HepG2 (cell line): Measurements from ENCODE around the gene ETFDH. TPM values are rescaled to one million over a fixed set of nuclear protein-coding genes. Genes with fewer than 3 reads are reported as not detected.
"Not testable (repeated sequence)": the region's sequence is repeated elsewhere in the genome, so short reads cannot be mapped to it uniquely, and the experiment has no call there.

Experiments
- ATAC-seq: fragments of 200-7000 bp; cut with Tn5 transposase; 3 replicates; pipeline ENCODE4 v1.9.1; 2020; ENCODE audit warnings: mild to moderate bottlenecking, moderate library complexity
- BruUV-seq: library from RNA; stranded (reverse); fragments of 400-500 nt; replicated peaks from 2 replicates; lab custom pipeline; 2021; lab: Mats Ljungman, UMichigan
- CTCF ChIA-PET: fragments of 300-600 bp; formaldehyde crosslinking; extraction: SDS; loops from one replicate; lab custom pipeline; 2021; ENCODE audit warnings: low total read pairs, inconsistent platforms, low intra/inter-chr PET ratio; lab: Yijun Ruan, JAX
- POLR2A ChIA-PET: fragments of 350-600 bp; sonication (Branson Sonifier 250); formaldehyde crosslinking; loops from one replicate; lab custom pipeline; 2020; ENCODE audit warnings: antibody characterized with exemption, inconsistent platforms; lab: Yijun Ruan, JAX
- DNase-seq: peaks from one replicate; pipeline ENCODE4 v3.0.0-alpha.2; 2015; ENCODE audit warnings: low spot score
- FAIRE-seq: peaks from 3 replicates; lab custom pipeline; 2011; peaks lifted over from hg19 to GRCh38; lab: Jason Lieb, UNC
- H2AFZ ChIP-seq: one replicate; pipeline ENCODE4 v1.6.1; 2011; ENCODE audit warnings: low read length, inconsistent platforms
- H3K27ac ChIP-seq: fragments of 300-600 bp; 3 replicates; pipeline ENCODE4 v1.8.0; 2011; ENCODE audit warnings: mixed run types, mild to moderate bottlenecking, mixed read lengths, low read length, inconsistent platforms; ENCODE audit not compliant: insufficient read depth; ENCODE audit errors: extremely low read length
- H3K27me3 ChIP-seq, 2 experiments: fragments of 200-600 bp in 1 of 2; 2 replicates in 1 of 2; 3 replicates in 1 of 2; pipeline versions ENCODE4 v1.6.0 to v1.8.0; 2011; ENCODE audit warnings: low read length in 2 of 2, mild to moderate bottlenecking in 2 of 2, moderate library complexity in 2 of 2, inconsistent platforms in 1 of 2; ENCODE audit not compliant: insufficient read depth in 2 of 2, control insufficient read depth in 1 of 2
- H3K36me3 ChIP-seq, 2 experiments: fragments of 200-600 bp in 1 of 2; replicated peaks in 1 of 2; 2 replicates in 1 of 2; 3 replicates in 1 of 2; pipeline versions ENCODE4 v1.5.1 to v1.8.0; 2011; ENCODE audit warnings: low read length in 2 of 2, inconsistent platforms in 1 of 2; ENCODE audit not compliant: insufficient read depth in 2 of 2, control insufficient read depth in 1 of 2
- H3K4me1 ChIP-seq: 2 replicates; pipeline ENCODE4 v1.5.1; 2012; ENCODE audit warnings: low read length, inconsistent platforms; ENCODE audit not compliant: insufficient read depth
- H3K4me2 ChIP-seq: 2 replicates; pipeline ENCODE4 v1.6.0; 2011; ENCODE audit warnings: low read depth, low read length, inconsistent platforms
- H3K4me3 ChIP-seq, 3 experiments: fragments of 200-600 bp in 1 of 3; sonication (generic), shearing (Covaris generic) in 1 of 3; replicated peaks in 1 of 3; 2 replicates each; pipeline ENCODE4 v1.5.1; 2011 to 2016; ENCODE audit warnings: low read length in 3 of 3, inconsistent platforms in 2 of 3, low read depth in 2 of 3, mild to moderate bottlenecking in 2 of 3, control low read depth in 1 of 3, mixed read lengths in 1 of 3; ENCODE audit not compliant: insufficient read depth in 1 of 3
- H3K79me2 ChIP-seq: one replicate; pipeline ENCODE4 v1.6.1; 2011; ENCODE audit warnings: low read length, inconsistent platforms; ENCODE audit not compliant: insufficient read depth
- H3K9ac ChIP-seq: 2 replicates; pipeline ENCODE4 v1.6.0; 2011; ENCODE audit warnings: mild to moderate bottlenecking, low read depth, low read length, inconsistent platforms; ENCODE audit not compliant: insufficient read depth
- H3K9me3 ChIP-seq: 2 replicates; pipeline ENCODE4 v1.5.1; 2012; ENCODE audit warnings: mild to moderate bottlenecking, low read length
- H4K20me1 ChIP-seq: 2 replicates; pipeline ENCODE4 v1.6.0; 2011; ENCODE audit warnings: inconsistent platforms, mild to moderate bottlenecking, low read length, moderate library complexity; ENCODE audit not compliant: insufficient read depth
- ISL2 ChIP-seq: sonication (generic); formaldehyde crosslinking; IDR thresholded peaks from 2 replicates; pipeline ENCODE4 v1.5.0; 2020; ENCODE audit warnings: missing genetic modification reagents
- KDM6A ChIP-seq: IDR thresholded peaks from 2 replicates; pipeline ENCODE4 v1.6.1; 2016; ENCODE audit warnings: low read depth
- RXRA ChIP-seq: sonication (generic); formaldehyde crosslinking; IDR thresholded peaks from 2 replicates; pipeline ENCODE4 v1.5.1; 2020; ENCODE audit warnings: missing genetic modification reagents
- SP2 ChIP-seq: sonication (generic); formaldehyde crosslinking; IDR thresholded peaks from 2 replicates; pipeline ENCODE4 v1.5.1; 2020; ENCODE audit warnings: mild to moderate bottlenecking, missing genetic modification reagents
- STAG1 ChIP-seq: sonication (generic); formaldehyde crosslinking; IDR thresholded peaks from 2 replicates; pipeline ENCODE4 v1.4.0; 2020; ENCODE audit warnings: missing genetic modification reagents
- ZFP41 ChIP-seq: sonication (generic); formaldehyde crosslinking; IDR thresholded peaks from 2 replicates; pipeline ENCODE4 v1.4.0; 2020; ENCODE audit warnings: mild to moderate bottlenecking, missing genetic modification reagents, borderline replicate concordance
- ZNF441 ChIP-seq: sonication (generic); formaldehyde crosslinking; IDR thresholded peaks from 2 replicates; pipeline ENCODE4 v1.7.0; 2021; ENCODE audit warnings: missing genetic modification reagents, borderline replicate concordance
- ZSCAN12 ChIP-seq: sonication (generic); formaldehyde crosslinking; IDR thresholded peaks from 2 replicates; pipeline ENCODE4 v1.9.0; 2021; ENCODE audit warnings: mild to moderate bottlenecking, missing genetic modification reagents
- WGBS: methylation state at CpG from one replicate; pipeline ENCODE4 v1.1.6; 2017; ENCODE audit warnings: low lambda C conversion rate; 5-methylcytosine and 5-hydroxymethylcytosine counted together
- in situ Hi-C: cut with HindIII; loops from 2 replicates; pipeline ENCODE4 v1.10.0; 2017; ENCODE audit warnings: low pct_unique_long_range_greater_than_20kb; ENCODE audit not compliant: extremely low pct_ligation_motif_present
- intact Hi-C: fragments of 100-400 bp; cut with micrococcal nuclease; formaldehyde crosslinking; loops from one replicate; pipeline ENCODE4 v1.10.0; 2022; ENCODE audit not compliant: unreplicated experiment
- polyA plus RNA-seq, 8 experiments: library from polyadenylated mRNA; depleted of rRNA in 3 of 8; stranded (reverse) in 7 of 8; unstranded in 1 of 8; fragments of >200 nt; fragmentation: Illumina TruSeq in 4 of 8; extraction: Trizol in 4 of 8; gene quantifications; 2 replicates each; pipeline versions ENCODE4 v1.2.1 to v1.2.3, GENCODE V29; 2011 to 2016; ENCODE audit warnings: low read depth in 4 of 8, missing spikeins in 1 of 8, mixed read lengths in 1 of 8; ENCODE audit not compliant: insufficient read depth in 1 of 8
- total RNA-seq, 5 experiments: library from RNA; depleted of rRNA; stranded (reverse); fragments of >200 nt; fragmentation: Illumina TruSeq; extraction: Trizol; gene quantifications; 2 replicates each; pipeline ENCODE4 v1.2.3, GENCODE V29; 2016; ENCODE audit warnings: low read depth in 1 of 5
- TF ChIP-seq, protein P1 (sequence below): IDR thresholded peaks from 2 replicates; pipeline ENCODE4 v1.6.1; 2012; ENCODE audit warnings: inconsistent platforms
- TF ChIP-seq, protein P2 (sequence below): fragments of 450-650 bp; IDR thresholded peaks from 2 replicates; pipeline ENCODE4 v1.6.1; 2017; ENCODE audit warnings: mild to moderate bottlenecking

The ETFDH gene
- total and polyA plus RNA-seq, 2 of the 13 experiments (the other 11 are each of a cell fraction or from before 2014, with no cell fraction given) = 14.7 to 17.8 TPM

DNA sequence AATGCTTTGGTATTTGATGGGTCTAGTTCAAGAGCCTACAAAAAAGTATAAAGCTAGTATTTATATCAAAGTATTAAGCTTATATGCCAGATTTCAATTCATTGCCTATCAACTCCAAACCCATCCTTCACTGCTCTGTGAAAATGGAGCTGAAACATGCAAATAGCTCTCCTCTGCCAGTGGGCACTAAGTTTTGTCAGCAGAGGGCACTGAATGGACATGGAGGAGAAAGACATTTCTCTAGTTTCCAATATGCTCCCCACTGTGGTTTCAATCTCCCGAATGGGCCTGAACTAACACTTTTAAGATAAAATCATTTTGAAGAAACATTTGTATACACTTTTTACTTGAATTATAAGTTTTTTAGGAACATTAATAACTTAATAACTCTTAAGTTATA lies 38.7 kb downstream of the ETFDH start:
- Histone ChIP-seq H4K20me1 (no peaks in the 10 kb centered on the region), H3K36me3 (peaks cover 11 to 67% of the 10 kb centered on the region in 2 experiments), H3K9ac (no peak overlapping the region), H3K4me3 (no peak overlapping the region), H3K9me3 (no peaks in the 10 kb centered on the region), H2AFZ (no peak overlapping the region), H3K79me2 (no peaks in the 10 kb centered on the region), H3K27ac (no peak overlapping the region), H3K4me1 (no peaks in the 10 kb centered on the region), H3K27me3 (no peaks in the 10 kb centered on the region), H3K4me2 (no peak overlapping the region)
- WGBS = 100% methylated on average over 1 of the region's 1 CpG
- BruUV-seq = no TSS peak
- TF ChIP-seq RXRA (CRISPR knock-in tag) (no peak), STAG1 (peak; percentile 54)
- ATAC-seq = 0 out of 3 replicates have a peak, but pooled peaks have one; percentile 29
- in situ Hi-C loops (no loop called here), intact Hi-C loops (no loop called here)
- CTCF ChIA-PET = no interaction called here
- no peak for DNase-seq
- POLR2A ChIA-PET = no interaction called here
- no peak for FAIRE-seq

DNA sequence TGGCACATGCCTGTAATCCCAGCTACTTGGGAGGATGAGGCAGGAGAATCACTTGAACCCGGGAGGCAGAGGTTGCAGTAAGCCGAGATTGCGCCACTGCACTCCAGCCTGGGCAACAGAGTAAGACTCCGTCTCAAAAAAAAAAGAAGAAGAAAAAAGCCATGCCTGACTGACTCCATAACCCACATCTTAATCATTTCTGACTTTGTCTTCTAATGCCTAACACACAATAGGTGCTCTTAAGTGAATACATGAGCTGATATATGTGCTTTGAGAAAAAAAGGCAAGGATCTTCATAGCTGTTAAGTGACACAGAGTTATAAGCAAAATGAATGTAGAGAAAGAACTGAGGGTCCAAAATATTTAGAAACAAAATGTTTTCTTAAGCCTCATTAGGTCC lies 40.5 kb downstream of the ETFDH start:
- H3K27me3 ChIP-seq, H3K4me3 ChIP-seq, H3K4me2 ChIP-seq, BruUV-seq, H3K27ac ChIP-seq, H3K9me3 ChIP-seq, in situ Hi-C loops, CTCF ChIA-PET, H3K9ac ChIP-seq, H3K79me2 ChIP-seq, H3K4me1 ChIP-seq, H4K20me1 ChIP-seq, FAIRE-seq, DNase-seq, POLR2A ChIA-PET, intact Hi-C loops, H2AFZ ChIP-seq, ATAC-seq: not testable (repeated sequence)
- peaks cover 13 to 80% of the 10 kb centered on the region in 2 experiments for H3K36me3 ChIP-seq
- WGBS = 97% methylated on average over 4 of the region's 4 CpGs

DNA sequence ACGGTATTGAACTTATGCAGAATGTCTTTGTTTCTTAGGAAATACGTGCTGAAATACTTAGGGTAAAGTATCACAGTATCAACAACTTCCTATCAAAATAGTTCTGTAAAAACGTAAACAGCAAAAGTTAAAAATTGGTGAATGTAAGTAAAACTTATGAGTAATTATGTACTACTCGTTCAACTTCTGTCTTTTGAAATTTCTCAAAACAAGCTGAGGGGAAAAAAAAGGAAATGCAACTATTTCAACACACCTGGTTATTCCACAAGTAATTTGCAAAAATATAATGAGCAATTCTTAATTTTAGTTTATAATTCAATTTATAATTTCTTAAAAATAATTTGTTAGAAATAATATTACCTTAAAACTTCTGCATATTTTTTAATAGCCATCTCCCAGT lies 42.8 kb downstream of the ETFDH start:
- Histone ChIP-seq H3K27me3 (no peaks in the 10 kb centered on the region), H4K20me1 (no peaks in the 10 kb centered on the region), H3K9me3 (no peaks in the 10 kb centered on the region), H3K79me2 (peaks cover 11% of the 10 kb centered on the region), H2AFZ (no peak overlapping the region), H3K4me2 (no peak overlapping the region), H3K4me3 (no peak overlapping the region), H3K4me1 (peaks cover 7% of the 10 kb centered on the region), H3K27ac (no peak overlapping the region), H3K9ac (no peak overlapping the region), H3K36me3 (peaks cover 13 to 92% of the 10 kb centered on the region in 2 experiments)
- CTCF ChIA-PET = no interaction called here
- intact Hi-C loops (no loop called here), in situ Hi-C loops (no loop called here)
- no peak for ATAC-seq
- WGBS = 98% methylated on average over 4 of the region's 4 CpGs
- no peak for FAIRE-seq
- no peak for DNase-seq
- no TSS peak for BruUV-seq
- POLR2A ChIA-PET = no interaction called here
- TF ChIP-seq ZSCAN12 (CRISPR knock-in tag) (no peak), KDM6A (CRISPR knock-in tag) (no peak), ISL2 (no peak), ZFP41 (CRISPR knock-in tag) (no peak), SP2 (CRISPR knock-in tag) (no peak), ZNF441 (CRISPR knock-in tag) (no peak)
- TF ChIP-seq, protein P1, sequence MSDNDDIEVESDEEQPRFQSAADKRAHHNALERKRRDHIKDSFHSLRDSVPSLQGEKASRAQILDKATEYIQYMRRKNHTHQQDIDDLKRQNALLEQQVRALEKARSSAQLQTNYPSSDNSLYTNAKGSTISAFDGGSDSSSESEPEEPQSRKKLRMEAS = no peak
- TF ChIP-seq, protein P2, sequence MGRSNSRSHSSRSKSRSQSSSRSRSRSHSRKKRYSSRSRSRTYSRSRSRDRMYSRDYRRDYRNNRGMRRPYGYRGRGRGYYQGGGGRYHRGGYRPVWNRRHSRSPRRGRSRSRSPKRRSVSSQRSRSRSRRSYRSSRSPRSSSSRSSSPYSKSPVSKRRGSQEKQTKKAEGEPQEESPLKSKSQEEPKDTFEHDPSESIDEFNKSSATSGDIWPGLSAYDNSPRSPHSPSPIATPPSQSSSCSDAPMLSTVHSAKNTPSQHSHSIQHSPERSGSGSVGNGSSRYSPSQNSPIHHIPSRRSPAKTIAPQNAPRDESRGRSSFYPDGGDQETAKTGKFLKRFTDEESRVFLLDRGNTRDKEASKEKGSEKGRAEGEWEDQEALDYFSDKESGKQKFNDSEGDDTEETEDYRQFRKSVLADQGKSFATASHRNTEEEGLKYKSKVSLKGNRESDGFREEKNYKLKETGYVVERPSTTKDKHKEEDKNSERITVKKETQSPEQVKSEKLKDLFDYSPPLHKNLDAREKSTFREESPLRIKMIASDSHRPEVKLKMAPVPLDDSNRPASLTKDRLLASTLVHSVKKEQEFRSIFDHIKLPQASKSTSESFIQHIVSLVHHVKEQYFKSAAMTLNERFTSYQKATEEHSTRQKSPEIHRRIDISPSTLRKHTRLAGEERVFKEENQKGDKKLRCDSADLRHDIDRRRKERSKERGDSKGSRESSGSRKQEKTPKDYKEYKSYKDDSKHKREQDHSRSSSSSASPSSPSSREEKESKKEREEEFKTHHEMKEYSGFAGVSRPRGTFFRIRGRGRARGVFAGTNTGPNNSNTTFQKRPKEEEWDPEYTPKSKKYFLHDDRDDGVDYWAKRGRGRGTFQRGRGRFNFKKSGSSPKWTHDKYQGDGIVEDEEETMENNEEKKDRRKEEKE = no peak
